Stimulated activated CD4-positive, alpha-beta T cell treated with anti-CD3 and anti-CD28 coated beads, Interleukin-1b, Interleukin-23, amount 100 ng/mL, for 24 hours (primary cell): ENCODE data around the gene CRIM1.

Source experiments
- DNase-seq, 4 experiments: peaks; one replicate each; pipeline ENCODE4 v3.0.0-alpha.2; 2020; ENCODE audit warnings: low read depth in 4 of 4, low spot score in 1 of 4

Gene CRIM1

GRCh38 chr2:36394804-36395203, 39.2 kb downstream of the CRIM1 start:
- no peak for DNase-seq

GRCh38 chr2:36395866-36396265, 40.3 kb downstream of the CRIM1 start:
- no peak for DNase-seq

GRCh38 chr2:36396878-36397539, 41.4 kb downstream of the CRIM1 start:
- DNase-seq, result no peak

DNA sequence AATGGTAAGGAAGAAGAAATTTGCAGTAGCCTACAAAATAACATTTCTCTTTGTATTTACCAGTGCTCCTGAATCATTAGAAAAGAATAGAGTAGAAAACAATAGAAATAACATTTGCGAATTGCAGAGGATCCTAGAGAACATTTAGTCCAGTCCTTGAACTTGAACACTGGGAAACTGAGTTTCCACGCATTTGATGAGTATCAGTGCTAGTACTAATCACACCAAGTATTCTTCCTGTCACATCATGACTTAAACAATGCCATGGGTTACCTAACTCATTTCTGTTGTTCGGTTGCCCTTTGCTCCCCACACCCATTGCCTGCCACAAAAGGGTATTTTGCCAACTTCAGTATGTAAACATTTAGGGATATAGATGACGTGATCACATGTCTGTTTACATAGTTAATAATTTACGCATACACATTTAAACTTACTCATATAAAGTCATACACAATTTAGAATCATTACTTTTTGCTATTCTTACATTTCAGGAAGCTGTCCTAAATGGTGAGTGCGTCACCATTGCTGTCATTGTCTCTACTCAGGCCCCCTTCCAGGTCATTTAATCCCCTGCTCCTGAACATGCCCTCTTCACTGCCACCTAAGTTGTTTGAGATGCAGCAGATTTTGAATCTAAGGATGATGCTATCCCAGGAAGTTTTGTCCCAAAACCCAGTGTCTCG, 42.3 kb downstream of the CRIM1 start:
- DNase-seq, result no peak

DNA sequence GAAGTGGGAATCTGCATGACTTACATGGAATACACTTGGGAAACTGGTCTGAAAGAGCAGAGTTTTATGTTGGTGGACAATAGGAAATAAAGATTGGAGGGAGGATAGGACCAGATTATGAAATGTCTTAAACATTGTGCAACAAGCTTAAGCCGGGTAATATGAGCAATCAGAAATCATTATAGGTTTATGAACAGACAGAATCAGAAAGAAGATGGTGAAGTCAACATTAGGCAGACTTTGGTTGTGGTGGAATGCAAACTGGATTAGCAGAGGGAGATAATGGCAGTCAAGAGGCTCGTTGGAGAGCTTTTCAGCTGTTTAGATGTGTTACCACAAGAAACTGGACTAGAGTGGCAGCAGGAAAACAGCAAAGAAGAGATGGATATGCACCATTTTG, 43.5 kb downstream of the CRIM1 start:
- no peak for DNase-seq

- no peak for DNase-seq
These were observed 48.2 kb downstream of the CRIM1 start for GRCh38 chr2:36403675-36404230.

DNA sequence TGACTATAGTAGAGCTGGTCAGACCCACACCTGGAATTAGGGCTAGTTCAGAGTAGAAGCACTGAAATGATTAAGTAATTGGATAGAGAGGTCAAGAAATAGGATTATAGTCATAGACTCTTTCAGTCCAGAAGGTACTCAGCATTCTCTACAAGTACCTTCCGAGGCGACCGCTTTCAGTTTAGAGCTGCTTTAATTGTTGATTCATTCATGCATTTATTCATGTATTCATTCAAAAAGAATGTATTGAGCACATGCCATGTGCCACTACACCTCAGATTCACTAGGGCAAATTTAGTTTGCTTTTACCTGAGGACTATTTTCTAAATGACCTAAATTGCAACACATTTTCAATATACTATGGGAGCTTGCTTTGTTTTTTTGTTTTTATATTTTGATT, 48.7 kb downstream of the CRIM1 start:
- no peak for DNase-seq

GRCh38 chr2:36404754-36405153, 49.2 kb downstream of the CRIM1 start:
- DNase-seq, result no peak

- DNase-seq, result no peak
These were observed 49.6 kb downstream of the CRIM1 start for GRCh38 chr2:36405183-36405582.

DNA sequence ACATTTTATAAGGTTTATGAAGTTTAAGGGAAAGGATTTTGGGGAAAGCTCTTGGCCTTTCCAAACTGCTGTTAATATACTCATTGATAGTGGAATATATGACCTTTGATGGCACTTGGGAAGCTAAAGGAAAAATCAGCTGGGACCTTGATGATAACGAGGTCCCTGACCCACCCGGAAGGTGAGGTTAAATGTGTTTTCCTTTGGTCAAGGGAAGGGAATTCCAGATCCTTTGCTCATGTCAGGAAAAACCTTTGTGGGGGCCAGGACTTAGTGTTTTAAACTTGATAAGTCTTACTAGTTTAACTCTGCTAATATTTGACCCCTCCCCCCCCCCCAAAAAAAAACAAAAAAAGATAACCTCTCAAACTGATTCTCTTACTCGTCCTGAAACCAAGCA, 50.7 kb downstream of the CRIM1 start:
- DNase-seq, result no peak

- no peak for DNase-seq
These were observed 51.8 kb downstream of the CRIM1 start for GRCh38 chr2:36407413-36407812.

DNA sequence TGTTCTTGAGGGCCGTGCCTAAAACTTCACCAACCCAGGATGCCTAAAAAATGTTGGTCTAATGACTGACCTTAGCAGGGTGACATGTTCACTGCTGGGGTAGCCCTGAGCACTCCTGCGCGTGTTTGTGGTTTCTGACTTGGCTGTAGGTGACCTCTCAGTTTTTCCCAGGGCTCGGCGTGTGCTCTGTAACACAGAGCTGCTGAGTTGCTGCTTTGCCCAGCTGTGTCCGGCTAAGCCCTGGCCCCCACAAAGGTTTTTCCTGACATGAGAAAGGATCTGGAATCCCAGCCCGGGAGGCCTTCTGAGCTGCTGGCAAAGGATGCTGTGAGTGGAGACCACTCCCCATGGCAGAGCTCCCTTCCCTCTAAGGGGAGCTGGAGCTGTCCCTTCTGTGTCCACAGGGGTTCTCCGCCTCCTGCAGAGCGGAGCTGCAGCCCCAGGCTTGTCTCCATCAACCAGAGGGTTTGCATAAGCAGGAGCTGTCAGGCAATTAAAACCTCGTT, 52.7 kb downstream of the CRIM1 start:
- no peak for DNase-seq

DNA sequence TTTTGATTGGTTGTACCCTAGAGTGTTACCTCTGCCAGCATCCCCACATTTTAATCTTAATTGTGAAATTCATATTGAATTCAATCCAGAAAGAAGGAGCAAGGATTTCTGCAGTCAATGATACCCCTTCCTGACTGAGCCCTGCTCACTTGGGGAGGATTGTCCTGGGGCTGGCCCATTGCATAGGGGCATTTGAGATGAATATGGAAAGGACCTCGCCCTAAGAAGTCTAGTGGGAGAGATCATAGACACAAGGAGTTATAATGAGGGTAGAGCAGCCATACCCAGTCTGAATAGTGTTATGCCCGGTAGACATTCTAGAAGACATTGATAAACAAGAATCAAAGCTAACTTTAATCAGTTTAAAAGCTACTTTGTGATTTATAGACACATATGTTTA, 53.8 kb downstream of the CRIM1 start:
- DNase-seq, result no peak

GRCh38 chr2:36409935-36410334, 54.4 kb downstream of the CRIM1 start:
- no peak for DNase-seq

- DNase-seq, result no peak
These were observed 55.1 kb downstream of the CRIM1 start for GRCh38 chr2:36410681-36411080.

DNA sequence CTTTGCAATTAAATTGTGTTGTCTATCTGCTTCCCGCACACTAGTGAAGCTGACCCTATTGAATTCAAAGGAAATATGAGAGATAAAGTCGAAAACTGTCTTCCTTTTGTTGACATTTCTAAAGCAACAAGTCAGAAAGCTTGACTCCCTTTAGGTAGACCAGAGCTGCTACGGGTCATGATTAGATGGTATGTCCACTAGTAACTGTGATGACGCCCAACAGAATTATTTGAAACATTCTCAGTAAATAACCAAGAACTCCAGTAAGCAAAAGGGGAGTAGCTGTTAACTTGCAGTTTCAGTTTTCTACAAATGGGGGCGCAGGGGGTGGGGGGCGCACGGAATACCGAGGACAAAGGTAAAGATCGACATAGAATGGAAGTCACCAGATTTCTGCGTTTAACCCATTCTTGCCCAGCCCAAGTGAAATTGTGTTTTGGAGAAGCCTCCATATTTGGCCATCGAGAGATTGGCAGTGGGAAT, 56.4 kb downstream of the CRIM1 start:
- DNase-seq, result no peak

DNA sequence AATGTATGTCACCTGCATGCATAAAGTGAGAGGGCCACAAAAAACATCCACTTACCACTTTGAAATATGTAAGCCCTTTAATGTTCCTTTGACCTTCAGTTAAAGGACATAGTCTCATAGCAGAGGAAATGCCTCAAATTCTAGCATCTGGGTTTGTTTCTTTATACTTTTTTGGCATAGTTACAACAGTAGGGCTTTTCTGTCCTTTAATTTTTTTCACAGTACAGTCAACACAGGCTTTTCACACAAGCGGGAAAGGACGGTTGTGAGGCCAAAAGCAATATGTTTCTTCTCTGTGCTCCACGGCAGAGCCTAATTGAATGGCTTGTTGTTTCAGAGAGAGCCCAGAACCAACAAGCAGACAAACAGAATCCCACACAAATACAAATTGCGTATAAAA, 57.6 kb downstream of the CRIM1 start:
- no peak for DNase-seq

GRCh38 chr2:36414307-36414706, 58.7 kb downstream of the CRIM1 start:
- no peak for DNase-seq

GRCh38 chr2:36415381-36416022, 59.9 kb downstream of the CRIM1 start:
- DNase-seq, result no peak

- DNase-seq, result no peak
These were observed 61.0 kb downstream of the CRIM1 start for GRCh38 chr2:36416370-36417165.

GRCh38 chr2:36420569-36421181, 65.1 kb downstream of the CRIM1 start:
- no peak for DNase-seq
